ENCODE measurements around the gene CBLIF. TPM values are rescaled to one million over a fixed set of nuclear protein-coding genes. Genes with fewer than 3 reads are reported as not detected.
A peak's percentile ranks its signal among the peaks of the same experiment; 100 is the strongest.
"Not testable (repeated sequence)": the region's sequence is repeated elsewhere in the genome, so short reads cannot be mapped to it uniquely, and the experiment has no call there.

The CBLIF gene
- total RNA-seq, 2 experiments from 2014 or later = not detected

DNA sequence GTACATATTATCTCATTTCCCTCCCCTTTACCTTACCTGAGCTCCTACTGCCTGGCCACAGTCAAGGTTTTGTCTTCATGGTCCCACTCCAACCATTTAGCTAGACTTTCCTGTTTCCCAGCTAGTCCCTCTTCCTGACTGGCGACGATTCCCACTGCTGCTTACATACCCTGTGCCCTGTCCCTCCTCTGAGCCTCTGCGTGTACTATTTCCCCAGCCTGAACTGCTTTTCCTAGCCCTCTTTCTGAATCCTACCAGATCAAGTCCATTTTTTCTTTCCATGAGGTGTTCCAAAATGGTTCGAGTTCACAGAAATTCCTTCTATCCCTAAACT, 58.1 kb downstream of the CBLIF start:
- Mint-ChIP-seq H3K27me3 (no peaks in the 10 kb centered on the region), H3K27ac (no peak overlapping the region), H3K9me3 (no peaks in the 10 kb centered on the region), H3K4me3 (no peak overlapping the region), H3K36me3 (ENCODE audit: low read depth) (peaks cover 20% of the 10 kb centered on the region), H3K4me1 (ENCODE audit: low read depth) (no peaks in the 10 kb centered on the region)
- H3K4me3 ChIP-seq (ENCODE audit: low read length) = no peak overlapping the region
- H3K27me3 ChIP-seq (ENCODE audit: control insufficient read depth in 1 of 2, insufficient read depth in 2 of 2, low read length in 2 of 2) = no peaks in the 10 kb centered on the region
- ChIA-PET POLR2A (no interaction called here), CTCF (no interaction called here)
- no peaks in the 10 kb centered on the region for H3K9me3 ChIP-seq (ENCODE audit: control insufficient read depth in 1 of 2, insufficient read depth in 1 of 2, low read length in 2 of 2)
- ATAC-seq (ENCODE audit: poor library complexity) = no peak
- intact Hi-C loops (cut with DNase I, micrococcal nuclease) = no loop called here
- H3K4me1 ChIP-seq (ENCODE audit: insufficient read depth, low read length) = no peaks in the 10 kb centered on the region
- H3K36me3 ChIP-seq (ENCODE audit: insufficient read depth, low read length) = peaks cover 14% of the 10 kb centered on the region
- DNase-seq = no peak
- TF ChIP-seq, protein P1, sequence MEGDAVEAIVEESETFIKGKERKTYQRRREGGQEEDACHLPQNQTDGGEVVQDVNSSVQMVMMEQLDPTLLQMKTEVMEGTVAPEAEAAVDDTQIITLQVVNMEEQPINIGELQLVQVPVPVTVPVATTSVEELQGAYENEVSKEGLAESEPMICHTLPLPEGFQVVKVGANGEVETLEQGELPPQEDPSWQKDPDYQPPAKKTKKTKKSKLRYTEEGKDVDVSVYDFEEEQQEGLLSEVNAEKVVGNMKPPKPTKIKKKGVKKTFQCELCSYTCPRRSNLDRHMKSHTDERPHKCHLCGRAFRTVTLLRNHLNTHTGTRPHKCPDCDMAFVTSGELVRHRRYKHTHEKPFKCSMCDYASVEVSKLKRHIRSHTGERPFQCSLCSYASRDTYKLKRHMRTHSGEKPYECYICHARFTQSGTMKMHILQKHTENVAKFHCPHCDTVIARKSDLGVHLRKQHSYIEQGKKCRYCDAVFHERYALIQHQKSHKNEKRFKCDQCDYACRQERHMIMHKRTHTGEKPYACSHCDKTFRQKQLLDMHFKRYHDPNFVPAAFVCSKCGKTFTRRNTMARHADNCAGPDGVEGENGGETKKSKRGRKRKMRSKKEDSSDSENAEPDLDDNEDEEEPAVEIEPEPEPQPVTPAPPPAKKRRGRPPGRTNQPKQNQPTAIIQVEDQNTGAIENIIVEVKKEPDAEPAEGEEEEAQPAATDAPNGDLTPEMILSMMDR (IDR thresholded peaks at IDR 0.05) = no peak
- H3K27ac ChIP-seq (ENCODE audit: low read depth in 1 of 2, low read length in 2 of 2) = no peak overlapping the region

DNA sequence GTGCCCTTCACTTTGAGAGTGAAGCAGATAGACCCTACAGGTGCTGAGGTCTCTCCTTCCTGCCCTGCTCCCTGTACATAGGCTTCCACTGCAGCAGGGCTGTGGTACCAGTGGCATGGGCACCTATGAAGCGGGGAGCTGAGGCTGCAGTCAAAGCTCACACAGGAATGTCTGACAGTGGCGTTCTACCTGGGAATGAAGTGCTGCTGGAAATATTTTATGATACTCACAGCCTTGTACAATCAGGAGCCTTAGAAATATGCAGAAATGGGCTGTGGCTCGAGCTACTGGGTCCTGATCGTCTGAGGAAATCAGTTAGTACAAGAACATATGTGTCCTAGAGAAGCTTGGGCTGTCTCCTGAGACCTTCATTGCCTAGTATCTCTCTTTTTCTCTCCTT, 59.5 kb downstream of the CBLIF start:
- CTCF ChIA-PET = no interaction called here
- intact Hi-C loops (cut with DNase I, micrococcal nuclease) = no loop called here
- POLR2A ChIA-PET = no interaction called here

DNA sequence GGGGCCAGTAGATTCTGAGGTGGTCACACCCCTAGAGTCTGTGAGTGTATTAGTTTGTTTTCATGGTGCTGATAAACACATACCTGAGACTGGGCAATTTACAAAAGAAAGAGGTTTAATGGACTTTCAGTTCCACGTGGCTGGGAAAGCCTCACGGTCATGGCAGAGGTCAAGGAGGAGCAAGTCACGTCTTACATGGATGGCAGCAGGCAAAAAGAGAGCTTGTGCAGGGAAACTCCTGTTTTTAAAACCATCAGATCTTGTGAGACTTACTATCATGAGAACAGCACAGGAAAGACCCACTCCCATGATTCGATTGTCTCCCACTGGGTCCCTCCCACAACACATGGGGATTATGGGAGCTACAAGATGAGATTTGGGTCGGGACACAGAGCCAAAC, 60.9 kb downstream of the CBLIF start:
- H3K36me3 ChIP-seq (ENCODE audit: insufficient read depth, low read length); intact Hi-C loops (cut with DNase I, micrococcal nuclease); H3K4me1 ChIP-seq (ENCODE audit: insufficient read depth, low read length); H3K9me3 Mint-ChIP-seq; H3K36me3 Mint-ChIP-seq (ENCODE audit: low read depth); H3K27ac ChIP-seq (ENCODE audit: low read depth in 1 of 2, low read length in 2 of 2); H3K27me3 ChIP-seq (ENCODE audit: control insufficient read depth in 1 of 2, insufficient read depth in 2 of 2, low read length in 2 of 2); H3K27ac Mint-ChIP-seq; H3K9me3 ChIP-seq (ENCODE audit: control insufficient read depth in 1 of 2, insufficient read depth in 1 of 2, low read length in 2 of 2); H3K4me1 Mint-ChIP-seq (ENCODE audit: low read depth); ATAC-seq (ENCODE audit: poor library complexity); H3K4me3 Mint-ChIP-seq; H3K27me3 Mint-ChIP-seq; DNase-seq; POLR2A ChIA-PET; H3K4me3 ChIP-seq (ENCODE audit: low read length): not testable (repeated sequence)
- CTCF ChIA-PET = interaction anchor here (1.6 kb wide), 1 partner anchor 26 kb away, joined by 3 read pairs; the partner anchor contains the start of gene MRPL16

More for the DNA sequence above, 59.5 kb downstream of the CBLIF start:
- Mint-ChIP-seq H3K27ac (no peak overlapping the region), H3K9me3 (no peaks in the 10 kb centered on the region), H3K36me3 (ENCODE audit: low read depth) (peaks cover 16% of the 10 kb centered on the region), H3K27me3 (no peaks in the 10 kb centered on the region), H3K4me3 (no peak overlapping the region), H3K4me1 (ENCODE audit: low read depth) (no peaks in the 10 kb centered on the region)
- no peak overlapping the region for H3K4me3 ChIP-seq (ENCODE audit: low read length)
- no peaks in the 10 kb centered on the region for H3K4me1 ChIP-seq (ENCODE audit: insufficient read depth, low read length)
- ATAC-seq (ENCODE audit: poor library complexity) (no peak), DNase-seq (no peak)
- H3K27ac ChIP-seq (ENCODE audit: low read depth in 1 of 2, low read length in 2 of 2) = no peak overlapping the region
- TF ChIP-seq, protein P1 (IDR thresholded peaks at IDR 0.05) = no peak
- H3K27me3 ChIP-seq (ENCODE audit: control insufficient read depth in 1 of 2, insufficient read depth in 2 of 2, low read length in 2 of 2) = no peaks in the 10 kb centered on the region
- peaks cover 14% of the 10 kb centered on the region for H3K36me3 ChIP-seq (ENCODE audit: insufficient read depth, low read length)
- no peaks in the 10 kb centered on the region for H3K9me3 ChIP-seq (ENCODE audit: control insufficient read depth in 1 of 2, insufficient read depth in 1 of 2, low read length in 2 of 2)

DNA sequence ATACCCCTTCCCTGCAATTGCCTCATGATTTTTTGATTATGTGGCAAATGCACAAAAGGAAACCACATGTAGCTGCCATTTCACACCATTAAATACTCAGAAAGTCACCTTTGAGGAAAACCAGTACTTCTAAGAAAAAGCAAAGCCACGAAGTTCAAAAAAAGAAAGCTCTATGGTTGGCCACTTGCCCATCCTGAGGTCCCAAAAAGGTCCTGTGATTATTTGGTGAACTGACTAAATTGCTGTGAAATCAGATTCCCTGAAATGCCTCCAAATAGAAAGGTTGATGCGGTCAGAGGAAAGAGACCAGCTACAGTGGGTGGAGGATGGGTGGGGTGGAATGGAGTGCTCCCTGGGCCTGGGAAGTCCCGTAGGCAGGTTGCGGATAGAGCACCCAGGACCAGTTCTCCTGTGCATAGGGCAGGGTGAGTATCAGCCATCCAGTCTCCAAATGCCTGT, 61.6 kb downstream of the CBLIF start:
- ATAC-seq (ENCODE audit: poor library complexity) (no peak), DNase-seq (peak in 1 of 14 experiments; percentile 40)
- Histone ChIP-seq H3K27me3 (ENCODE audit: control insufficient read depth in 1 of 2, insufficient read depth in 2 of 2, low read length in 2 of 2) (no peaks in the 10 kb centered on the region), H3K27ac (ENCODE audit: low read depth in 1 of 2, low read length in 2 of 2) (no peak overlapping the region), H3K4me1 (ENCODE audit: insufficient read depth, low read length) (no peaks in the 10 kb centered on the region), H3K4me3 (ENCODE audit: low read length) (no peak overlapping the region), H3K9me3 (ENCODE audit: control insufficient read depth in 1 of 2, insufficient read depth in 1 of 2, low read length in 2 of 2) (no peaks in the 10 kb centered on the region), H3K36me3 (ENCODE audit: insufficient read depth, low read length) (peaks cover 6% of the 10 kb centered on the region)
- Mint-ChIP-seq H3K27me3 (no peaks in the 10 kb centered on the region), H3K4me3 (no peak overlapping the region), H3K9me3 (no peaks in the 10 kb centered on the region), H3K4me1 (ENCODE audit: low read depth) (no peaks in the 10 kb centered on the region), H3K27ac (no peak overlapping the region), H3K36me3 (ENCODE audit: low read depth) (peaks cover under 1% of the 10 kb centered on the region)
- TF ChIP-seq, protein P1 (IDR thresholded peaks at IDR 0.05) = no peak
- ChIA-PET CTCF (interaction anchor here (1.6 kb wide), 1 partner anchor 27 kb away, joined by 3 read pairs; the partner anchor contains the start of gene MRPL16), POLR2A (no interaction called here)
- intact Hi-C loops (cut with DNase I, micrococcal nuclease) = no loop called here
